Measurements from ENCODE around the gene COX7C.
A peak's percentile ranks its signal among the peaks of the same experiment; 100 is the strongest.
"Not testable (repeated sequence)": the region's sequence is repeated elsewhere in the genome, so short reads cannot be mapped to it uniquely, and the experiment has no call there.

Gene COX7C, protein sequence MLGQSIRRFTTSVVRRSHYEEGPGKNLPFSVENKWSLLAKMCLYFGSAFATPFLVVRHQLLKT

DNA sequence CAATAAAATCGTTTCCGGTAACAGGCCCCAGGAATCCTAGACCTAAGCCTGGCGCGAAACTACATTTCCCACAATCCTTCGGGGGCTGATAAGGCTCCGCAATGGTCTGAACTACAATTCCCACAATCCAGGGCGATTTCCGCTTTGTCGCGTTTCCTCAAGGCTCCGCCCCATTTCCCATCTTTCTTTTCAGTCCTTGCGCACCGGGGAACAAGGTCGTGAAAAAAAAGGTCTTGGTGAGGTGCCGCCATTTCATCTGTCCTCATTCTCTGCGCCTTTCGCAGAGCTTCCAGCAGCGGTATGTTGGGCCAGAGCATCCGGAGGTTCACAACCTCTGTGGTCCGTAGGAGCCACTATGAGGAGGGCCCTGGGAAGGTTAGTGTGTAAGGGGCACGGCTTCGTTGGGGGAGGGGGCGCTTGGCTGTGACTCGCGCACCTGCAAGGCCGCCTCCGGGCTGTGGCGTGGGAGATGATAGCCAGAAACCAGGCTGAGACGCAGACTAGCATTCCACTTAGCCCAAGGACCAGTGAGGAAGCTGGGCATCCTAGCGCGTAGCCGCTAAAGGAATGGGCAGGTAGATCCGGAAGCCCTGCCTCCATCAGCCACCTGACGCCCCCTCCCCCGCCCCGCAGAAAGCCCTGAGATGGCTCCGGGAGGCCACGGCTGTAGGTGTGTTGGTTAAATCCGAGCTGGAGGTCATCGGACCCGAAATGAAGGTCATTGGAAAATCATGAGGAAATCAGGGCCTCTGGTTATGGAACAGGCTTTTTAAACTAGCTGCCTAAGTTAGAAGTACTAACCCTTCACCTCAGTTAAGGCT is at the start of gene COX7C:
Gene COX7C, plus strand, starts transcription at position 186 of the 821 bp plus-strand sequence. Its CDS starts 115 bp downstream, at position 301.
- DNase-seq: peak; percentile 86

GRCh38 chr5:86569522-86570426 is 48.0 kb upstream of the COX7C start:
- not testable (repeated sequence) for DNase-seq

DNA sequence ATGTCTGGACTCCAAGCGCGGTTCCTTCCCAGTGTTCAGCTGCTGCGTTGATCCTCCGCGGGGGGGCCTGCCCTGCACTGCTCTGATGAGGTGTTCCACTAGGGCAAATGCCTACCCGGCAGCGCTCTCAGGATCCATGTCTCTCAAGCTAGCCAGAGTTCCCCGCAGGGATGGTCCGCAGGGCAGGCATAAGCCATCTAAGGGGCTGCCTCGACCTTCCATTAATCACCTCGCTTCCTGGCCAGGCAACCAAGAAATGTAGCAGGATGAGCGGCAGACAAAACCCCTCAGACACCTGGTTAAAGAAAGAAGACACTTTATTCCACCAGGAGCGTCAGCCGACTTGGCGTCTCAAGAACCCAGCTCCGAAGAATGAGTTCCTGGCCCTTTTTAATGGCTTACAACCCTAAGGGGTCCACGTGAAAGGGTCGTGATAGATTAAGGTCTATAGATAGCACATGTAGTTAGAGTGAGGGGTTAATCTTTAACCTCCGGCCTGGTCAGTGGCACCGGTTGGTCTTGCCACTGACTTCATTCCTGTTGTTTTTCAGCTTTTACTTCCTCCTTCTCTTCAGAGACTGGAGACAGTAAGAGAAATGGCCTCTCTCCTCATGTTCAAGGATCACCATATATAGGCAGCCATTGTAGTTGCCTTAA is 47.2 kb upstream of the COX7C start:
- DNase-seq: no peak

GRCh38 chr5:86571109-86571508 is 46.6 kb upstream of the COX7C start:
- not testable (repeated sequence) for DNase-seq

- no peak for DNase-seq
These were observed 44.8 kb upstream of the COX7C start for GRCh38 chr5:86572825-86573517.

DNA sequence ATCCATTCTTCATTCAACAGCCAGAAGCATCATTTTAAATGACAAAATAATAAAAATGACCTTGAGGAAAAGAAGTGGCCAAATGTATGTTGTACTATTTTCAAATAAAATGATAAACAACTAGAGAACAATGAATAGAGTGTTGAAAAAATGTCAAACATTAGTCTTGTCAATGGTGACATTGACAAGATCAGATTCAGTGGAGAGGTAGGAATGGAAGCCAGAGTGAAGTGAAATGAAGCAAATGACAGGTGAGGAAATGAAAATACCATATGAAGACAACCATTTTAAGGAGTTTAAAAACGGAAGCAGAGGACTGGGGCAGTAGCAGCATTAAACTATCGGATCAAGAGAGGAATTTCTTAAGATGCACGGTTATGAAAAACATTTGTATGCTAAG is 38.2 kb upstream of the COX7C start:
- DNase-seq: no peak

- no peak for DNase-seq
These were observed 21.3 kb upstream of the COX7C start for GRCh38 chr5:86596476-86596875.

DNA sequence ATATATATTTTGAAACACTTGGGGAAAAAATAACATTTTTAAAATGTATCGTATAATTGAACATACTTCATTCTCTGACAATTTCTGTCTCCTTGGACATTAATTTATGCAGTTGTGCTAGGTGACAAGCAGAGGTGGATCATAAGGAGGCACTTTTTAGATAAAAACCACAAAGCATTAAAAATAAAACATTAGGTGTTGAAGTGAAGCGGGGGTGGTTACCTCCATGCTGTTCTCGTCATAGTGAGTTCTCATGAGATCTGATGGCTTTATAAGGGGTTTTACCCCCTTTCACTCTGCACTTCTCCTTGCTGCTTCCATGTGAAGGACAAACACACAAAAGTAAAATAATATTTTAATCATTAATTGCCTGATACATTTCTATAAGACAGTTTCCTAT is 11.9 kb upstream of the COX7C start:
- DNase-seq: no peak

GRCh38 chr5:86613455-86613854 is 4.3 kb upstream of the COX7C start:
- DNase-seq: no peak

DNA sequence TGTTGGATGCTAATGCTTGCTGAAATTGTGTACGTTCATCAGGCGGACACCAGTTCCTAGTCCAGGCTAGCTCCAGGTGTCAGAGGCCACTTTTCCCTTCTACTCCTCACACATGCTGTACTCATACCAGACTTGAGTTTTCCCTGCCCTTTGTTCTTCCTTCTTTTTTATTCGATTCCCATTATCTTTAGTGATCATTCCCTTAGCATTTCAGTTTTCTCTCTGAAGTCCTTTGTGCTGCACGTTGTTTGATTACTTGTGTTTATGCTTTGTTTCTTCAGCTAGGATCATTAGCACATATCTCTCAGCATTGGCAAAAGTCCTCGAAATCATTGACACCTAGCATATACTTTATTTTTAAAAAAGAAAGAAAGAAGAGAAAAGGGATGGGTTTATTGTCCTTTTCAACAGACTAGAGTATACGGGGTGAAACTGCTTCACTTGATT is 409 bp upstream of the COX7C start:
- DNase-seq: no peak

DNA sequence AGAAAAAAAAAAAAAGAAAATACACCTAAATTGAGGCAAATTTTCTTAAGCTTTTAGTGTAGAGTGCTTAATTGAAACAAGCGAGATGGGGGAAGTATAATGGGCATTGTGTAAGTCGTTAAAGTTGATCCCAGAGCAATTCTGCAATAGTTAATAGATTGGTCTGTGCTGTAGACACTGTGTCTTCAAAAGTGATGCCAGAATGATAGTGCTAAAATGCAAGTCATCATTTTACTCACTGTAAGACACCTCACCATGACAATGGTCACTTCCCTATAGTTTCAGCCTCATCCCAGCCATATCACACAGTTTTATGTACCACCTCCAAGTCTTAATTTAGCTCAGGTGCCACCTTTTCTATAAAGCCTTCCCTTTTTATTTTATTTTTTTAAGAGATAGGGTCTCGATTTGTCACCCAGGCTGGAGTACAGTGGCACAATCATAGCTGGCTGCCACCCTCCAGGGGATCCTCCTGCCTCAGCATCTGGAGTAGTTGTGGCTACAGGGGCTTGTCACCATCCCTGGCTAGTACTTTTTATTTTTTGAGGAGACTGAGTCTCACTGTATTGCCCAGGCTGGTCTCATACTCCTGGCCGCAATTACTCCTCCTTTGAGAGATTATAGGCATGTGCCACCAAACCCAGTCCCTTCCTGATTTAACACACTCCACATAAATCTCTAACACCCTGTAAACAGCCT is 6.2 kb downstream of the COX7C start:
- no peak for DNase-seq

DNA sequence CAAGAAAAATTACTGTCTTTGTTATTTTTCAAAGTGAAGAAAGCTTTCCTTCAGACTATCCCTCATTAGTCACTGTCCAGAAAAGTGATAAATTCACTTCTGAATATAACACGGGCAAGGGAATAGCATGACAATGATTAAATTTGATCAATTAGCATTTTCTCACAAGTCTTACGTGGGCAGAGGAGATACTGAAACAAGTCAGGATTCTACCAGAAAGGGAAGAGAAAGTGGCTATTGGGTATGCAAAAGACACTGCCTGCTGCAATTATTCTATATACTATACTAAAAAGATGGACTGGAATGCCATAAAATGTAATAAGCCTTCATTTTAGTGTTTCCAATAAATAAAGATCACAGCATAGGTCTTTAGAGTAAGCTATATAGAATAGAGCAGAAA is 7.4 kb downstream of the COX7C start:
- no peak for DNase-seq

DNA sequence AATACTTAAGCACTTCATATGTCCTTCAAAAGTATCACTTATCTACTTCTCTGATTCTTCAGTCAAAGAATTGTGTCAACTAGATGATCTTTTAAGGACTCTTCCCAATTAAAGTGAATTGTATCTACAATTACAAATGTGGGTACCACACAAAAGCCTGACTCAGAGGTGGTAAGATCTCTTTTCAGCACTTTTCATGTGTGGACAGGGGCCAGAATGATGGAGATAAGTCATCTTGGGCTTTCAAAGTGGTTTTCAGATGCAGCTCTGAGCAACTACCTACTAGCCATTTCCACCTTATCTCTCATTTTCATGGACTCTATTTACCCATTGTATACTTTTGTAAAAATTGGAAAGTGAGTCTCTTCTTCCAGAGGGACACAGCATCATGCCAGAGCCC is 8.4 kb downstream of the COX7C start:
- no peak for DNase-seq

GRCh38 chr5:86631165-86631564 is 13.4 kb downstream of the COX7C start:
- no peak for DNase-seq

DNA sequence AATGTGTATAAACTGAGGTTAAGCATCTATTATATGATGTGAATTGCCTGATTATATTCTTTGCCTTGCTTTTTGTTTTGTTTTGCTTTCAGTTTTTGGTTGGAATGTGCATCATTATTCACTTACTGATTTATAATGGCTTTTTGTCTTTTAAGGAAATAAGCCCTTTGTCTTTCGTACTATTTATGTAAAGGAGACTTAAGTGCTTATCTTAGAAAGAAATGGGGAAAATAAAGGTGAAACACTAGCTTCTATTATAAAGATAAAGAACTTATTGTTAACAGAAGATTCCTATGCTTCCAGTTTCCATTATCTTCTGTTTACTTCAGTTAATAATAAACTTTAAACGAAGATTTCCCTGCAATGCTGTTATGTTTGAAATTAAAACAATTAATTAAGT is 23.3 kb downstream of the COX7C start:
- DNase-seq: no peak

DNA sequence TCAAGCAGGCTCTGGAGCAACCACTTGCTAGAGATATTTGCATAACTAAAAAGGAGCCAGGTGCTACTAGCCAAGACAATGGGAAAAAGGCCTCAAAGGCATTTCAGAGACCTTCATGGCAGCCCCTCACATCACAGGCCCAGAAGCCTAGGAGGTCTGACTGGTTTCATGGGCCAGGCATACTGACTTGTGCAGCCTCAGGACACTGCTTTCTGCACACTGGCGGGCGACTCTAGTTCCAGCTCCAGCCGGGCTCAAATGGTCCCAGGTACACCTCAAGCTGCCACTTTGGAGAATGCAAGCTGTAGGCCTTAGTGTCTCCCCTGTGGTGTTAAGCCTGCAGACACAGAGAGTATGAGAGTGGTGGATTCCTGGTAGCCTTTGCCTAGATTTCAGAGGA is 27.1 kb downstream of the COX7C start:
- no peak for DNase-seq

DNA sequence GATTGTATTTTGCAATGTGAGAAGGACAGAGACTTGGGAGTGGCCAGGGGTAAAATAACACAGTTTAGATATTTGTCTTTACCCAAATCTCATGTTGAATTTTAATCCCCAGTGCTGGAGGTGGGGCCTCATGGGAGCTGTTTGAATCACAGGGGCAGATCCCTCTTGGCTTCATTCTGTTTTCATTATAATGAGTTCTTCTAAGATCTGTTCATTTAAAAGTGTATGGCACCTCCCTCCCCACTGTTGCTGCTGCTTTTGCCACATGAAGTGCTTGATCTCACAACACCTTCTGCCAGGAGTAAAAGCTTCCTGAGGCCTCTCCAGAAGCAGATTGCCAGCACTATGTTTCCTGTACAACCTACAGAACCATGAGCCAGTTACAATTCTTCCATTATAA is 28.1 kb downstream of the COX7C start:
- no peak for DNase-seq

DNA sequence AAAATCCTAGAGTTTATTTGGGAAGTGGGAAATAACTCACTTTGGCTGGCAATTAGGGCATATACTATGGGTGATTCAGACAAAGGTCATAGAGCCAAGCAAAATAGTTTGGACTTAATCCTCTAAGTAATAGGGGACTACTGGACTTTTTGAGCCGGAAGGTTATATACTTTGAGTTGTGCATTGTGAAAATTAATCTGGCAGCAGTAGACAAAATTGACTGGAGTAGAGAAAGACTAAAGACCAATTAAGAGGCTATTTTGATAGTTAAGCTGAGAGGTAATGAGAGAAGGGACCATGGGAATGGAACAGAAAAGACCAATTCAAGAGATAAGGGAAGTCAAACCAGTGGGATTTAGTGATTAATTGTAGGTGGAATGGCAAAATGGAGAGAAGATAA is 28.9 kb downstream of the COX7C start:
- DNase-seq: no peak

DNA sequence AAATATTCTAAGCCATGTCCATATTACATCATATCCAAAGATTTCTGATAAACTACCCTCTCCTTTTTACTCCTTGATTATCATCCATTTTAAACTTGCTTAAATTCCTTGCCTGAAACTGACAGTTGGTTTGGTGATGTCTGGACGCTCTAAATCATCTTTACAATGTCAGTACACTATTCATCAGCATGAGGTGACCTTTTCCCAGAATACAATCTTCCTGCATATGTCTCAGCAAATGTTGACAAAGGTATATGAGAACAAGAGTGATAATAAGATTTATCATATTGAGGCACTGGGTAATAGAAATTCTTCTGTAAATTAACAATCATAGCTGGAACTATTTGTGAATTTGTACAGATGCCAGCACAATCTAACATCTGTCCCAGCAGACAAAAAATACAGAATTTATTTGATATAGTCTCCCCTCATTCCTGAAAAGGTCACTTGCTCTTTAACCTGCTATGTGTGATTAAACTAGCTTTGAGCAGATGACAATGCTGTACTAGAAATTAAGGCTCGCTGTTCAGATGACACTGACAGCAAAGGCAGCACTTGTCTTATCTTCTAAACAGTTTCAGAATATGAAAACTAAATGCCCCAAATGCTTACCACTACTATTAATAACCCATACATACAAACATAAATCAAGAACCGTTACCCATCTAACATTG is 32.2 kb downstream of the COX7C start:
- DNase-seq: no peak

- DNase-seq: not testable (repeated sequence)
These were observed 43.0 kb downstream of the COX7C start for GRCh38 chr5:86660771-86661170.

GRCh38 chr5:86664173-86664572 is 46.4 kb downstream of the COX7C start:
- no peak for DNase-seq
